Activated T-helper 1 cell treated with anti-CD3 and anti-CD28 coated beads, Interleukin-2, amount 50 U/mL, for 16 hours (primary cell): ENCODE data around the gene EPHB6.

Source experiments
- DNase-seq, 2 donors: peaks; one replicate each; pipeline ENCODE4 v3.0.0-alpha.2; 2020; ENCODE audit warnings: low read depth in 1 of 2, low spot score in 1 of 2

EPHB6 gene

DNA sequence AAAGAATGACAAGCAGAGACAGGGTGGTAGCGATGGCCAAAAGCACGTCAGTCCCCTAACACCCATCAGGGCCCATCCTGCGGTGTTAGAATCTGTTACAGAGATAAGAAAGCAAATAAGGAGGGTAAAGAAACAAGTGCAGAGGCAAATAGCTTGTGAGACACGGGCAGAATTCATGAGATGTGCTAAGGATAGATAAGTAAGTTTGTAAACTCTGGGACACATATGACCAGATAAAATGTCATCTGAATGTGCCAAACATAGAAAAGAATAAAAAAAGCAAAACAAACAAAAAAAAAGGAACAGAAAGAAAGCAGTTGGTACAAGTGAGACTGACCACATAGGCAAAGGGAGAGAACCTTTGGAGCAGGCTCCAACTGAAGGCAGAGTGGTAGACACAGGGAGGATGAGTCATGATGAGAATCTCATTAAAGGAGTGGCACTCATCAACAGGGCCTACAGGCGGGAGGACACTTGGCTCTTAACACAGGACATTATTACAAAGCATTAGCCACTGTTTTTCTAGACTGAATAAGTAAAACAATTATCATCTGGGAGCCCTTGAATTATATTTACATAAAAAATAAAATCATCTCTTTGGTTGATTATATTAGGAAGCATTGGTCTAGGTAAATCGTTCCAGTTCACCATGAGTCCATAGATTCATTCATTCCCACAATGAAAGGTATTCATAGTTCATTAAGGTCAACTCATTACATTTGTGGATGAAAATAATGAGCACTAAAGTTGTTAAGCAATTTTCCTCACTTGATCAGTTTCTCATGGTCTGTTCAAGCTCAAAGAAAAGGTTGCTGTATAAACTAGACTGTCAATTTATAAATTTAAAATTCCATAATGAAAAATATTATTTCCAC is 21.5 kb upstream of the EPHB6 start:
- DNase-seq: no peak

DNA sequence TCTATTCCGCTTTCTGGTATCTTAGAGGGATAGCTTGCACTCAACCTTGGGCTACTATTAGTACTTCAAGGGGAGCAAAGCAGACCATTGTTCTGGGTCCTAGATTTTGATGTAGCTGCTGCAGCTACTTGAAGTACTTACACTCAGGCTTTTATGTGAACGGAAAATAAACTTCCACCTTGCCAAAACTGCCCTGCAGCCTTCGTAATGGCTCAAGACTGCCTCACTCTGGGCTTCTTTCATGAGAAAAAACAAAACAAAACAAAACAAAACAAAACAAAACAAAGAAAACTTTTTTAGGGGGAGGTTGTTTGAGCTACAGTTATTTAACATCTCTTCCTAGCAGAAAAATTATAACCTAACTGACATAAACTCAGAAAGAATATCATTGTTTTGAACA is 19.4 kb upstream of the EPHB6 start:
- no peak for DNase-seq

DNA sequence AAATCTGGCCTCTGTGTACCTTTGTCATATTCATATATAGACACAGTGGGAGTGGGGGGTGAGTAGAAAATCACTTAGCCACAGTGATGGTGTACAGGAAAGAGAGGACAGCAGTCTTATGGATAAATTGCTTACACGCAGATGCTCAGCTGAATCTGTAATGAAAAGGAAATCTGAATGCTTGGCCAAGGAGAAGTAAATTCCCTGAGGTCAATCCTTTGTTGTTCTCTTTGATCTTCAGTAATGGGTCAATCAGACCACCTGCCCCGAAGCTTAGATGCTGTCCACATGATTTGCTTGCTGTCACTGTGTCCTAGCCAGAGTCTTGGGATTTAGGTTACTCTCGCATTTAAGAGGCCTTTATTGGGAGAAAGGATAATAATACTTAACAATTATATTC is 18.4 kb upstream of the EPHB6 start:
- no peak for DNase-seq

DNA sequence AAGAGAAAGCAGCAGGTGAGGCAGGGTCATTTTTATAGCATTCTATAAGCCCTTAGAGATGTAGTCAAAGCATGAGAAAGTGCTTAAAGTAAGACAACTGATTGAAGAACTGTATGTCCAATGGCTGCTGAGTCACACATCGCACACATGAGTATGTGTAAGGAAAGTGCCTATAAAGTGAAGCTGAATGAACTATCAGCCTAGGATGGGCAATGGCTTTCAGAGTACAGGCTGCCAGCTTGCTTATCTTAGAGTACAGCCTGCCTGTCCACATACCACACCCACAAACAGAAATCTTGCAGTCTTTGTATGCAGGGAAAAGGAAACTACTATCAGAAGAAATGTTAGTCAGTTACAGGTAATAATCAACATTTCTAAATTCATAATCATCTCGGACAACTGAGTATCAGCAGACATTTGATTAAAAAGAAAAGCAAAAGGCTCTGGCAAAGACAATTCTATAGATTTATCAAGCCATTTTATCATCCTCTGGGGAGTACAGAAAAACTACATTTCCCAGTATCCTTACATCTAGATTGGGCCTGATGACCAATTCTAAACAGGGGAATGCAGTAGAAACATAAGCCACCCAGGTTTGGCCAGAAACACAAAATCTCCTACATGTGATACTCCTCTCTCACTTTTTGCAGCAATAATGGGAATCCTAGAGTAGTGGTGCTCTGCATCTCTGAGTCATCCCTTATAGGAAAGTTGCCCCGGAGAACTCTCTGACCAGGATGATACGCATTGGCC is 16.2 kb upstream of the EPHB6 start:
- DNase-seq: no peak

DNA sequence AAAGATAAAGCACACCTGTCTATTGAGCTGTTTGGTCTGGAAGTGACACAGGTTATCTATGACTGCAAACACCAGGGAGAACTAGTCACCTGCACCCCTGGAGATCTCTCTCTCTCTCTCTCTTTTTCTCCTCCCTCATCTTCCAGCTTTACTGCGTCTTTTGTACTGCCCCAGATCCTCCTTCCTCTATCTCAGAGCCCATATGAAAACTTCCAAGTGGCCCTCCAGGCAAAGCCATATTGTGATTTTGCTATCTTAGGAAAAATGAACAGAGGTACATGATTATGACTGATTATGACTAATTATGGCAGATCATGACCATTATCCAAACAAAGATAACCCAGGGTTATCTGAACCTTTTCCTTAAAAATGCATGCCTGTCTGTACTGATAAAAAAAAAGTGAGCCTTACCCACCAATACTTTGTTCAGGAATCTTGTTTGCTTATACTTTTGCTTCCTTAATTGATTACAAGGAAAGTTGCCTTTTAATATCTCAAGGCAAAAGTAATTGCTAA is 12.6 kb upstream of the EPHB6 start:
- no peak for DNase-seq

DNA sequence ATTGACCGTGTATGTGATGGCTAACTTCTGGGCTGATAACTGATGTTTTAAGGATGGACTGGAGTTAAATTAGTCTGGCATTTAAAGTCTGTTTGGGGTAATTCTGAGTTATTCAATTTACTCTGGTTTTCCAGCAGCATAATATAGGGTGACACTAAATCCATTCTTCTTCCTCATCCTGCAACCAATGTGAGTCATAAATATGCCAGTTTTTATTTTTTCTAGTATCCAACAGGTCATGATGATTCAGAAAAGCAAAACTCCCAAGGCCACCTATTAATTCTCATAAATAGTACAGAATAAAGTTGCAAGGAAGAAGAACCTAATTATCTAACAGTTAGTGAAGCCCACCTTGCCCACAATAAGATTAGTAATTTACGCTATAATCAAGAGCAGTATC is 7.5 kb upstream of the EPHB6 start:
- DNase-seq: no peak

DNA sequence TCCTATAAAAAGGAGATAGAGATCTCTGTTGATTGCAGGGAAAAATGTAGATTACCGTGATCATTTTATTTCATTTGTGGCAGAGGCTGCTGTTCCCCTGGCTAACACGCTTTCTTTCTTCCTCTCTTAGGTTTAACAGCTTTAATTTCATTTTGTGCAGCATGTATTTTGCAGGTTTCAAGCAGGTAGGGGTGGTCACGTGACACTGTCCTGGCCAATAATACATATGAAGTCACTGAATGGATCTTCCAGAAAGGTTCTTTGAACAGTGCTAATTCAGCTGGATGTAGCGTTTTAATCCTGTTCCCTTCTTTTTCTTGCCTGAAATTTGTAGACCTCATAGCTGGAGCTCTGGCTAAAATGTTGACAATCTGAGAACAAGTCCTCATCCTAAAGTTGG is 3.6 kb upstream of the EPHB6 start:
- DNase-seq: no peak

DNA sequence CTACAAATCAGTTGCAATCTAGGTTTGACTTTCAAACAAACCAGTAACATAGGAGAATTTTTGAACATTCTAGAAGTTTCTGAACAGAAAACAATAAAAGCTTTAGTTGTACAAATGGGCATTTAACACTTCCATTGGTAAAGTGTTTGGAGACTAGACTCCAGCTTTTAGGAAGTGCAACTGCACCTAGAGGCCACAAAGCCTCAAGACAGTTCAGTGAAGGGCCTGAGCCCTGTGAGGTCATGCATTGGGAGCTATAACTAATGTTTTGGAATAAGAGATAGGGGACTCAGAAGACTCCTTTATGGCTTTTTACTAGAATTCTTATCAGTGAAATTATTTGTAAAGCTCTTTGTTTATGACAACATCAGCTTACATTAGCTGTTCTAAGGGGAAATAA is 3.0 kb upstream of the EPHB6 start:
- DNase-seq: no peak

DNA sequence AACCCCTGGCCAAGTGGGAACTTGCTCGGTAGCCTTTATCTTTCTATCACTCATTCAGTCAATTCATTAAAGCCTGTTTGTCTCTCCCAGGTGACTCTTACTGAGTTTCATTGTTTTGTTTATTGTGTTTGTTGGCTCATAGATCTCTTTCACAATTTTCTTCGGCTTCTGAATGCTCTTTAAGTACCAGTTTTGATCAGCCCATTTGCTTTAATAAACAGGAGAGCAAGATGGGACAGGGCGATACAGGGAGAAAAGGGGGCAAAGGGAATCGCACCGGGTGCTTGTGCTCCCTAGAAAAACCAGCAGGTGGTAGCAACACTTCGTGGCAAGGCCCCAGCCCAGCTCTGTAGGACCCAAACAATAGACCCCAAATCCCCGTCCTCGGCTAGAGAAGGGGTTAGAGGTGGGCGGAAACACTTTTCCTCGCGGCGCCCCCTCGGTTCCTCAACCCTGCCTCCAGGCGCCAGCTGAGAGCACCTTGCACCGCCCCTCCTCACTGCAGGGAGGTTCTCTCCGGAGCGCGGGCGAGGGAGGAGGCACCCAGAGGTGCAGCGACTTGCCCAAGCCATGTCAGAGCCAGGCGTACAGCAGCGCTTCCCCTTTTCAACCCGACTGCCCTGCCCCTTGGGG is 1.0 kb upstream of the EPHB6 start:
- DNase-seq: peak; percentile 32 to 37

DNA sequence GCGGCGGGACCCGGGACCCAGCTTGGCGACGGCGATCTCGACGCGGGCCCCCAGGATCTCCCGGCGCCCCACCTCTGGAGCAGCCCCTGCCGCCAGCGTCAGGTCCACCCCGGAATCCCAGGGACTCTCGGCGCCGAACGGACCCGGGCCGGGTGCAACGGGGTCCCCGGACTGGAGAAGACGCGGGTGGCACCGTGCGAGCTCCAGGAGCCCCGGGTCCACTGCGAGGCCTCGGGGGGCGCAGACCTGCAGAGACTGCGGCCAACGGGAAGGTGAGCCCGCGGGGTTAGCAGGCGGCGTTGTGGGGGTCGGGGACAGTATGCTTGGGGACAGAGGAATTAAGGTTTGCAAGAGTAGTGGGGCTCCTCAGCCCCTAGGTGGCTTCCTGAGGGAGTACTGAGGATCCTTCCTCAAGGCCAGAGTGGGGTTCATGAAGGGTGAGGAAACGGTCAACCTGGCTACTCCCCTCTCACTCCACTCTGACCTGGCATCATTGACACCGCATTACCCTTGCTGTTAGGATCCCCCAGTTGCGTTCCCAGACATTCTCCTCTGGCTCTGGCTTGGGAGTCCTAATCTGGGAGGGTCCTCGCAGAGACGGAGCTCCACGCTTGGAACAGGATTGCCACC is 353 bp downstream of the EPHB6 start:
- DNase-seq: no peak

DNA sequence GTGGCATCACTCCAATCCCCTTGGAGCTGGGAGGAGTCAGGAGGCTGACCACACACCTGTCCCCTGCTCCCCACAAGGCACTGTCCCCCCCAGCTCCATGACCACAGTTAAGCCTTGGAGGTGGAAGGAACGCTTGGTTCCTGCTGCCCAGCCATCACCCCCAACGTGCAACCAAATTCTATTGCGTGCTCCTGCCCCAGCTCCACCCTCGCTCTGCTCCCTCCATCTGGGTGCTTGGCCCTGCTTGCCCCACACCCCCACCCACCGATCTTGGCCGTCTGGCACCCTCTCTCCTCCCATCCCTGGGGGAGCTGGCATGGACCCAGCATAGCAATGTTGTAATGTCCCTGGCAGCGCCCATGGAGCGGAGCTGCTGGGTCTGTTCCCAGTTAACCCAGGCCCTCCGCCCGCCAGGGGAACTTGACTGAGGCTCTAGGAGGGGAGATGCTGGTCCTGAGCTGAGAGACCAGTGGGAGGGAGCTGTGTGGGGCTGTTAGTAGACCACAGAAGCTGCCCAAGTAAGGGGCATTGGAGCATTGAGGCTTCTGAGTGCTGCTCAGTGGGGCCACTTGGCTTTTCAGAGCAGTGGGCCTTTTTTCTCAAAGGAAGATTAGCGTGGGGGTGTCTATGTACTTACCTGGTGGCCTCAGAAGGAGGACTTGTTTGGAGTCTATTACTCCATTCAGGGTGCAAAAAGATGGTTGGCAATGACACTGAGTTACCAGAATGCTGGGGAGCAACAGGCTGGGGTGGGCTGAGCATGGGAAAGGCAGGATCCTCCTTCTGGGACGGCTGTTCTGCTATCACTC is 1.1 kb downstream of the EPHB6 start:
- no peak for DNase-seq

DNA sequence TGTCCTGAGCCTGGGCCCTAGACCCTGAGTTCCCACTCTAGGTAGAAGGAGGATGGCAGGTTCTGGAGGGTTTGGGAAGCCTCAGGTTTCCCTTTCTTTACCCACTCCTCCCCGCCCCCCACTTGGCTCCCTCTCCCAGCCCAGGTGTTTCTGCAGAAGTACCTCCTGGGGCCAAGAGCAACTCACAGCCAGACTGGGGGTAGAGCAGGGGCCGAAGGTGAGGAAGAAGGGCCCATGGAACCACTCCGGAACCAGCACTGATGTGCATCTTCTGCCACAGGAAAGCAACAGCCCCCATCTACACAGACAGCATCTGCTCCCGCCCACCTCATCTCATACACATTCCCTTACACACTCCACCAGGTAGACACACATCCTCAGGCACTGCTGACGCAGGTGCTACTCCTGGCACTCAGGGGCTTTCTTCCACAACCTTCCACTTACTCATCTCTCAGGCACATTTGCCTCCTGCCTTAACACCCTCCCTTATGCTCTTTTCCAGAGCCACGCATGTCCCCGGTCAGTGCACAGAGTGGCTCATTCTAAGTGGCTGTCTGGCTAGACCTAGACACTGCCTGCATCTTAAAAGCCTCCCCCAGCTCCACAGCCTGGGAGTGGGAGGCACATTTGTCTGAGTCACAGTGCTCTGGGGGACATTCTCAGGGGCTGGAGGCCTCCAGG is 1.8 kb downstream of the EPHB6 start:
- DNase-seq: no peak

DNA sequence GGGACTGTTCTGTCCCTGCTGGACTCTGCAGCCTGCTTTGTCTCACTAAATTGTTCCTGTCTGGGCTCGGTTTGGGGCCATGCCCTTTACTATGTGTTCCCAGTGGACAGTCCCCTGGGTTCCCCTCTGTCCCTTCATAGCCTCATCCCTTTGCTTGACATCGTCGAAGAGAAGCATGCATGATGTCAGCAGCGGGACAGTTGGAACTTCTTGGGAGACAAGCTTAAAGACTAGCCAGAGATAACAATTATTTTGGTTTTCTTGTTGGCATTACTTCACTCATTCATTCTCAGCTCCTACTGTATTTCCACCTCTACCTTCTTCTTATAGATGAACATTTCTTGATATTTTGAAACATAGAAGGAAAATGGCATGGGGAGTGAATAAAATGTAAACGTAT is 2.7 kb downstream of the EPHB6 start:
- no peak for DNase-seq

DNA sequence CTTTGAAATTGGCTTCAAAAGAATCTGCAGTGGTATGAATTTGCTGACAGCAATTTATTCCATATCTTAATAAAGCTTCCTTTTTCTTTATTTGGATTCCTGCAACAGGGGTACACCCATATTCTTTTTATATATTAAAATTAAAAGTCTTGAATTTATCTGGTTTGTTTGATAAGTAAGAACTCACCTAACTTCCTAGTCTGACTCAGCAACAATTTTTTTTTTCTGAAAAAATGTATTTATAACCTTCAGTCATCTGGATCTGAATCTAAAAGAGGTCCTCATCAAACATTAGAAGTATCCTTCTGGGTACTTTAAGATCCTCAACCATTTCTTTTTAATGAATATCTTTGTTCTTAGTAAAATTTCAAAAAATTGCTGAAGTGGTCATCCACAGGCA is 4.5 kb downstream of the EPHB6 start:
- DNase-seq: no peak

DNA sequence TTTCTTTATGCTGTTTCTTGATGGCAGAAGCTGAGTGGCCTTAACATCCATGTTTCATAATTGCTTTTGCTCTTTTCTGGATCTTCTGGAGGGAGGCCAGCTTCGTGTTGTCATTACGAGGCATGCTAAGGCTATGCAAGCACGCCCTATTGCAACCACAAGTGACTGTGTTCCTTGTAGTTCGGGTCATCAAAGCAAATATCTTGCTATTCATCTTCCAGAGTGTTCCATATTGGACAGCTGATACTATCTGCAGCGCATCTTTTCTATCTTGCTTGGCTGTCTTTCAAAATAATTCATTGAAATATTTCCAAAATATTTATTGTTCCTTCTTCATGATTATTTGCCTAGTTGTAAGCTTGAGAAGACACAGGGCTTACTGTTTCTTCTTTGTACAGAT is 5.0 kb downstream of the EPHB6 start:
- no peak for DNase-seq

DNA sequence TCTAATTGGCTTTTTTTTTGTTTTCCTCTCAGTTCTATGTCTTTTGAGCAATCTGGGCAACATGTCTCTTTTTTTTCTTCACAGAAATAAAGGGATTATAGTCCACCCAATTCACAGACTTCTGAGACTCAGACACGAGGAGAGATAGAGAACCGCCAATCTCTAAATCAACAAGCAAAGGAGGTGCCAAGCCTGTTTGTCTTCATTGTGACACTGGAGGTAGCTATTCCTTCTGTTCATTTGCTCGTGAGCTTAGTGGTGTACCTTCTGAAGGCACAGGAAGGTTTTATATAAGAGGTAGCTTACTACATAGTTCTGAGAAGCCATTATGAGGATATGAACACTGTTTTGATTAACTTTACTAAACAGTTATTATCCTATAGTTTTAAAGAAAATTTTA is 6.1 kb downstream of the EPHB6 start:
- no peak for DNase-seq

DNA sequence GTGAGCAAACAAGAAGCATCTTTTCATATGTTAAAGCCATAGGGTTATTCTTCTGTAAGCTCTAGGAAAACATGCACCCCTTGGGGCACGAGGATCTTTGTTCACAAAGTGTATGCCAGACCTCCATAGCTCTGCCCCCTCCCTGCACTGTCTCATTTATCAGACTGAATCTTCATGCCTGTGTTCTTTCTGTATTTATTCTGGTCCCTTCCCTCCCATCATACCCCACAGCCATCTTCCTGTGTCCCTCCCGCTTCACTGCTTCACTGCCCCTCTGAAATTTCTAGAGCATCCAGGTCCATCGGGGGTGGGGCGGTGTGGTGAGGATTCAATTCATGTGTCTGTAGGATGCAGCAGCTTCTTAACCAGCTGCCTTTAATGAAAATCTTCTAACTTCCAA is 7.5 kb downstream of the EPHB6 start:
- no peak for DNase-seq

DNA sequence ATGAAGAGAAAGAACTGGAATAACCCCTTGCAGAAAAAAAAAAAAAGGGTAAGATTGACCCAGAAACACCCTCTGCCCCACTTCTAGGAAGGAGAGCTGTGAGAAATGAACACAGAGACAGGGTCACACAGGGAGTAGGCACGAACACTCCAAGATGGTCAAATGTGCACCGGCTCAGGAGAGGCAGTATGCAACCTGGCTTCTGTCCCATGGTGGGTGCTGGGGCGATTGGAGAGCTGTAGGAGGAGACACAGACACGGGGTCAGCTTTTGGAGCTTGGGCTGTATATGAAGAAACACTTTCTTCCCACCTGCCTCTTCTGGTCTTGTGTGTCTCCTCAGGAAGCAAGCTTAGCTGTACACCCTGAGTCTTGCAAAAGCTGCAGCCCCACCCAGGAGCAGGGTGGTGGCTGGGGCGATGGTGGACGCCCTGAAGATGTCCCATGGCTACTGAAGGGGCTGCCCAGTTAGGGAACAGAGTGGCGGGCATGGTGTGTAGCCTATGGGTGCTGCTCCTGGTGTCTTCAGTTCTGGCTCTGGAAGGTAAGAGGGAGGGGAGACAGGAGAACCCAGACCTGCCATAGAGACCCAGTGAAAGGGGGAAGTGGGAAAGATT is 8.0 kb downstream of the EPHB6 start:
- no peak for DNase-seq

DNA sequence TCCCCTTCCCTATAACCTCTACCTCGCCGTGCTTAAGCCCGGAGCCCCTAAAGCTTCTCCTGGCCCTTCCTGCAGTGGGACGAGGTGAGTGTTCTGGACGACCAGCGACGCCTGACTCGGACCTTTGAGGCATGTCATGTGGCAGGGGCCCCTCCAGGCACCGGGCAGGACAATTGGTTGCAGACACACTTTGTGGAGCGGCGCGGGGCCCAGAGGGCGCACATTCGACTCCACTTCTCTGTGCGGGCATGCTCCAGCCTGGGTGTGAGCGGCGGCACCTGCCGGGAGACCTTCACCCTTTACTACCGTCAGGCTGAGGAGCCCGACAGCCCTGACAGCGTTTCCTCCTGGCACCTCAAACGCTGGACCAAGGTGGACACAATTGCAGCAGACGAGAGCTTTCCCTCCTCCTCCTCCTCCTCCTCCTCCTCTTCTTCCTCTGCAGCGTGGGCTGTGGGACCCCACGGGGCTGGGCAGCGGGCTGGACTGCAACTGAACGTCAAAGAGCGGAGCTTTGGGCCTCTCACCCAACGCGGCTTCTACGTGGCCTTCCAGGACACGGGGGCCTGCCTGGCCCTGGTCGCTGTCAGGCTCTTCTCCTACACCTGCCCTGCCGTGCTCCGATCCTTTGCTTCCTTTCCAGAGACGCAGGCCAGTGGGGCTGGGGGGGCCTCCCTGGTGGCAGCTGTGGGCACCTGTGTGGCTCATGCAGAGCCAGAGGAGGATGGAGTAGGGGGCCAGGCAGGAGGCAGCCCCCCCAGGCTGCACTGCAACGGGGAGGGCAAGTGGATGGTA is 9.2 kb downstream of the EPHB6 start:
- DNase-seq: no peak
